ENCODE results near the gene PLA1A. TPM values are rescaled to one million over a fixed set of nuclear protein-coding genes. Genes with fewer than 3 reads are reported as not detected.

Gene PLA1A
- total and polyA plus RNA-seq, 2 of the 4 experiments (the other 2 are of a cell fraction): not detected

DNA sequence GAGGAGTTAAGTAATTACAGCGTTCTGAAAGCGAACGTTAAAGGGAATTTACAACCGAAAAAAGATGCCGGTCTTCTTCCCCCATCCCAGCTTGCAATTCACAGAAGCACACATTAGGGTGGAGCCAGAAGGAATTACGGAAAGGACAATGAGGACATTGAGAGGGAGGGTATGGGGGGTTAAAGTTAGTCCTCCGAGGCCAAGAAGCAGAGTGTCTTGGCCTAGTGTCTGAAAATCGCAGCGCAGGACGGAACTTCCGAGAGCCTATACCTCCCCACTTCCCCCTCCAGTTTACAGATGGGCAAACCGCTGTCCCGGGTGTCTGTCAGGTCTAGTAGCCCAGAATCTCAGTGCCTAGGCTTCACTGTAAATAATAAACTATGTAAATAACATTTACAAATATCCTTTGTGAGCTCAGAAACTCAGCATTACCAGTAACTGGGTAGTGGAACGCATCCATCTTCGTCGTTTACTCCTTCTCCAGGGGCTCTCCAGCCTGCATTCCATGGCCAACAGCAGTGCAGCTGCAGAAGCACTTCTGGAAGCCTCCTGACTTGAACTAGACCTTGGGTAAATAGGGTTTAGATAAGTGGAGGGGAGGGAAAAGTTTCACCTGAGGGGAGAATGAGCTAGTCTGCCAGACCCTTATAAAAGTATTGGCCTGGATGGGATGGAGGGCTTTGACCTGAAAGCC lies 17.5 kb upstream of the PLA1A start:
- H2AK5ac ChIP-seq (ENCODE audit: low read depth, low read length): no peak overlapping the region
- no peak overlapping the region for H3K18ac ChIP-seq (ENCODE audit: low read depth, low read length)
- H2BK5ac ChIP-seq (ENCODE audit: low read depth, low read length, poor library complexity, severe bottlenecking): no peak overlapping the region
- H2AFZ ChIP-seq (replicated peaks; ENCODE audit: low read length, poor library complexity): peak overlapping the region; percentile 89
- 0 out of 3 replicates have a peak overlapping the region, but pooled peaks have one; percentile 40 for H2BK15ac ChIP-seq (ENCODE audit: low read depth, low read length)
- H4K8ac ChIP-seq (ENCODE audit: low read depth in 2 of 2, low read length in 2 of 2): peak overlapping the region; percentile 58 to 83
- H4K91ac ChIP-seq (ENCODE audit: insufficient read depth, low read depth, low read length): no peak overlapping the region
- peak overlapping the region; percentile 66 for H2AK9ac ChIP-seq (replicated peaks; ENCODE audit: low read depth, low read length, poor library complexity)
- dilution Hi-C loops (cut with HindIII; ENCODE audit: low sequenced_read_pairs, unreplicated experiment) (no loop called here), intact Hi-C loops (cut with micrococcal nuclease) (no loop called here), in situ Hi-C loops (cut with MboI; ENCODE audit: low sequenced_read_pairs) (loop anchor here (25.0 kb wide), 1 partner anchor 693 kb away; no protein-coding TSS in a partner anchor)
- WGBS, 2 experiments (ENCODE audit: extremely low coverage in 2 of 2, insufficient read length in 1 of 2): 50% methylated on average over 2 of the region's 16 CpGs; no CpG with 5 or more reads in 1 of the 2 experiments
- H3K79me1 ChIP-seq (ENCODE audit: low read depth in 1 of 2, low read length in 2 of 2): no peaks in the 10 kb centered on the region
- H3K27me3 ChIP-seq (ENCODE audit: control insufficient read depth, insufficient read depth, low read length): peaks cover 3% of the 10 kb centered on the region
- peak overlapping the region; percentile 1; the same call in 1 of the 2 replicates for H3K14ac ChIP-seq (replicated peaks; ENCODE audit: low read depth, low read length)
- no peak overlapping the region for H3K56ac ChIP-seq (ENCODE audit: extremely low read depth, insufficient read depth, low read length)
- H3K23ac ChIP-seq (ENCODE audit: low read depth, low read length): peak overlapping the region; percentile 56
- no peak for DNase-seq
- no peak for TF ChIP-seq BHLHE40 (IDR thresholded peaks at IDR 0.05; ENCODE audit: low read depth, low read length)
- no peak for TF ChIP-seq MAFK (IDR thresholded peaks at IDR 0.05; ENCODE audit: low read depth, low read length)
- TF ChIP-seq MAZ (IDR thresholded peaks at IDR 0.05; ENCODE audit: borderline replicate concordance, low read depth, low read length): no peak
- no peak for TF ChIP-seq SMC3 (IDR thresholded peaks at IDR 0.05; ENCODE audit: low read depth, low read length)
- TF ChIP-seq CHD1 (IDR thresholded peaks at IDR 0.05; ENCODE audit: low read depth, low read length): no peak
- no peak for TF ChIP-seq RAD21 (IDR thresholded peaks at IDR 0.05; ENCODE audit: low read length)
- no peak for TF ChIP-seq RCOR1 (IDR thresholded peaks at IDR 0.05; ENCODE audit: insufficient replicate concordance, low read length)
- no peak for TF ChIP-seq POLR2A (IDR thresholded peaks at IDR 0.05; ENCODE audit: low read depth, low read length)
- no peaks in the 10 kb centered on the region for H3K4me1 ChIP-seq (ENCODE audit: control insufficient read depth, insufficient read depth, low read length)
- BruUV-seq (replicated peaks): no TSS peak
- peak overlapping the region; percentile 39; the same call in 1 of the 2 replicates for H3K4ac ChIP-seq (ENCODE audit: low read depth, low read length)
- peak; percentile 18 for ATAC-seq (ENCODE audit: low read depth)
- no peak overlapping the region for H3K27ac ChIP-seq (ENCODE audit: insufficient read depth, low read length)
- no peaks in the 10 kb centered on the region for H3K36me3 ChIP-seq (ENCODE audit: control insufficient read depth, insufficient read depth, low read length)
- no peak overlapping the region for H2BK20ac ChIP-seq (ENCODE audit: low read depth, low read length)
- H3K9me1 ChIP-seq (ENCODE audit: insufficient read depth, low read length): no peaks in the 10 kb centered on the region; the same call in 1 of the 2 replicates
- no peaks in the 10 kb centered on the region for H4K20me1 ChIP-seq (ENCODE audit: insufficient read depth, low read length)
- ChIA-PET CTCF (no interaction called here), POLR2A (ENCODE audit: unreplicated experiment) (no interaction called here)
- no peak overlapping the region for H2BK120ac ChIP-seq (ENCODE audit: low read depth, low read length)
- no peak overlapping the region for H4K5ac ChIP-seq (ENCODE audit: low read depth, low read length)
- no peaks in the 10 kb centered on the region for H3K9me3 ChIP-seq (ENCODE audit: control insufficient read depth, insufficient read depth, low read length)
- H3K4me2 ChIP-seq (ENCODE audit: low read depth, low read length): peak overlapping the region; percentile 74
- peak overlapping the region; percentile 39 for H3K4me3 ChIP-seq (ENCODE audit: insufficient read depth, low read depth, low read length)
- peak overlapping the region; percentile 45; the same call in 1 of the 2 replicates for H3K9ac ChIP-seq (ENCODE audit: low read depth, low read length)

Data from IMR-90 (cell line).